Activated CD4-positive, CD25-positive, alpha-beta regulatory T cell treated with anti-CD3 and anti-CD28 coated beads, Interleukin-2, amount 50 U/mL, for 72 hours (primary cell): ENCODE data around the gene SRXN1.

Experiments
- DNase-seq: peaks from one replicate; pipeline ENCODE4 v3.0.0; 2021

Gene SRXN1

GRCh38 chr20:602111-602970 lies 50.7 kb downstream of the SRXN1 start:
- DNase-seq, result no peak

DNA sequence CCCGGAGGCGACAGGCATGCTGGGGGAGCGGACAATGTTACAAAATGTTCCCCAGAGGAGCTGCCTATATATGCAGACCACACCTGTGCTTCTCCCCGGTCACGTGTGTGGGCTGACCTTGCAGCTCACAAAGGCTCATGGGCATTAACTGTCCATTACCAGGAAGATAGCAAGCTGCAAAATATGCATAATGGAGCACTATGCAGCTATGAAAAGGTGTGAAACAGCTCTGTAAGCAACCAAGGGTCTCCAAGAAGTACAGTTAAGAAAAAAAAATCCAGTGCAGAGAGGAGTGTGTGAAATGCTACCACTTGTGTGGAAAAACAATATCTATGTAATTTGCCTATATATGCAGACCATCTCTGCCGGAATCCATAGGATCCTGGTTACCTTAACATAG lies 52.3 kb downstream of the SRXN1 start:
- DNase-seq, result no peak

DNA sequence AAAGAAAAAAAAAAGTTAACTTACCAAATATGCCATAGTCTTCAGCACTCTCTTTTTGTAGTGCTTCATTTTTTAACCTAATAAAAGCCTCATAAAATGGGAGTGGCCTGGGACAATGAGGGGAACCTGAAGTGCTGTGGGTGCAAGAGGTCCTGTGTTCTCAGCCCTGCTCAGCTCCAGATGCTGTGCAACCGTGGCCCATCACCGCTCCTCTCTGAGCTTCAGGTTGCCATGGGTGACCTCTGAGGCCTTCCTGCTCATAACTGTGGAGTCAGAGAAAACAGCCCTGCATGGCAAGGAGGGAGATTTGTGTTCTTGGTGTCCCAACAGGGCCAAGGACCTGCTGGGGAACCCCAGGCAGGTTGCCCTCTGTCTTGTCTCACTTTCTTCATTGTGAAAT lies 52.9 kb downstream of the SRXN1 start:
- DNase-seq, result no peak

- no peak for DNase-seq
These were observed 54.7 kb downstream of the SRXN1 start for GRCh38 chr20:598133-598850.

DNA sequence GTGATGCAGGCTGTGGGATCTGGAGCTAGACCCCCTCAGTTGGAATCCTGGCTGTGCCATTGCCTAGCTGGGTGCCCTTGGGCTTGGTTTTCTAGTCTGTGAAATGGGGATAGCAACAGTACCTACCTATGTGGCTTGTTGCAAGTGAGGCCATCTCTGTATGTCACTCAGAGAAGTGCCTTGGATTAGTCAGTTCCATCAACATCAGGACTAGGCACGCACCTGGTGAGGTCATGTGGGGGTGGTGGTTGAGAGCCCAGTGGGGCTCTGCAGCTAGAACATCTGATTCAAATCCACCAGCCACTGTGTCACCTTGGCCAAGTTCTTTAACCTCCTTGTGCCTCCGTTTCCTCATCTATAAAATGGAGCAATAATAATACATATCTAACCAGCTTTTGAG lies 55.4 kb downstream of the SRXN1 start:
- DNase-seq, result no peak
